HL-60 (cell line): ENCODE results near the gene SLC2A2.

ENCODE experiments used
- DNase-seq, 2 experiments: peaks; one replicate each; pipeline ENCODE4 v3.0.0-alpha.2; 2010 to 2020; ENCODE audit warnings: low read depth in 1 of 2, low spot score in 1 of 2
- H3K27ac ChIP-seq: fragments of 250-450 bp; sonication (Bioruptor Pico); replicated peaks from 2 replicates; pipeline ENCODE4 v1.5.1; 2020; ENCODE audit warnings: mild to moderate bottlenecking, moderate library complexity
- H3K27me3 ChIP-seq: fragments of 250-450 bp; sonication (Bioruptor Pico); 2 replicates; pipeline ENCODE4 v1.5.1; 2021; ENCODE audit warnings: mild to moderate bottlenecking, moderate library complexity; ENCODE audit not compliant: insufficient read depth, poor library complexity, severe bottlenecking
- H3K4me3 ChIP-seq: replicated peaks from 2 replicates; pipeline ENCODE4 v1.5.1; 2011; ENCODE audit warnings: mild to moderate bottlenecking, control low read depth, low read length; ENCODE audit not compliant: insufficient read depth
- GABPA ChIP-seq: IDR thresholded peaks from 2 replicates; pipeline ENCODE4 v1.6.1; 2012; ENCODE audit warnings: low read depth
- POLR2AphosphoS5 ChIP-seq: IDR thresholded peaks from 2 replicates; pipeline ENCODE4 v1.6.1; 2012; ENCODE audit warnings: low read depth
- REST ChIP-seq: IDR thresholded peaks from 2 replicates; pipeline ENCODE4 v1.6.1; 2012; ENCODE audit warnings: low read depth; ENCODE audit not compliant: insufficient replicate concordance
- SPI1 ChIP-seq: IDR thresholded peaks from 2 replicates; pipeline ENCODE4 v1.6.1; 2012; ENCODE audit warnings: low read depth, mild to moderate bottlenecking, borderline replicate concordance
- TF ChIP-seq, protein P1 (sequence below): IDR thresholded peaks from one replicate; pipeline ENCODE4 v1.5.1; 2011; ENCODE audit warnings: low read length, control low read depth, inconsistent platforms; ENCODE audit not compliant: insufficient read depth

The SLC2A2 gene

DNA sequence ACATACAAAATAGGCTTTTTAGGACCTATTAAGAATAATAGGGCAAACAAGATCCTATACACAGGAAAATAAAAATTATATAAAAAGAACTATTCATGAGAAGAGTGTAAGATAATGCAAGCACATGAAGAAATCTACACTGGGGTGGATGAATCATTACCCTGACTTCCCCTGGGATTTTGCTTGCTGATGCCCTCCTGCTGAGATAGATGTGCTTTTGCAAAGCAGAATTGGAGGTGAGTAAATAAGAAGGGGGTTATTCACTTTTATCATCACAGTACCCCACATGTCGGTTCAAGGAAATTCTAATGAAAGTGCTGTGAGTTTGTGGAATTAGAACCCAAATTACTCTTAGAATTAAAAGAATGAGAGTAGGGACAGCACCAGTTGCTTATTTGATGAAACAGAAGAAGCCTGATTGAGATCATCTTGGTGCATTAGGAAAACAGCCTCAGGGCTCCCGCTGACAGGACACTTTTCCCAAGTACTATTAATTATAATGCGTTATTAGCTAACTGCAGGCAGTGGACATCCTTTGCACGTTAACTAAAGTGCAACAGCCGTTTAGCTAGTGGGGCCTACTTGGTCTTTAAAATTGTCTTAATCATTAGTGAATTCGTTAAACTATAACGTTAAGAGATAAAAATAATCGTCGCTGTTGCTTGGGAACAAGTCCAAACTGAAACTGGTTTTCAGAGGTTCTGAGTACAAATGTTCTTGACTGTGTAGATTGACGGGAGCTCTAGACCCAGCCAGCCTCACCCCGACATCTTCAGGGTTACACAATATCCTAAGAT is 48.4 kb downstream of the SLC2A2 start:
- no peak overlapping the region for H3K27ac ChIP-seq
- H3K4me3 ChIP-seq: no peak overlapping the region
- no peak for DNase-seq
- H3K27me3 ChIP-seq: no peaks in the 10 kb centered on the region
- TF ChIP-seq, protein P1, sequence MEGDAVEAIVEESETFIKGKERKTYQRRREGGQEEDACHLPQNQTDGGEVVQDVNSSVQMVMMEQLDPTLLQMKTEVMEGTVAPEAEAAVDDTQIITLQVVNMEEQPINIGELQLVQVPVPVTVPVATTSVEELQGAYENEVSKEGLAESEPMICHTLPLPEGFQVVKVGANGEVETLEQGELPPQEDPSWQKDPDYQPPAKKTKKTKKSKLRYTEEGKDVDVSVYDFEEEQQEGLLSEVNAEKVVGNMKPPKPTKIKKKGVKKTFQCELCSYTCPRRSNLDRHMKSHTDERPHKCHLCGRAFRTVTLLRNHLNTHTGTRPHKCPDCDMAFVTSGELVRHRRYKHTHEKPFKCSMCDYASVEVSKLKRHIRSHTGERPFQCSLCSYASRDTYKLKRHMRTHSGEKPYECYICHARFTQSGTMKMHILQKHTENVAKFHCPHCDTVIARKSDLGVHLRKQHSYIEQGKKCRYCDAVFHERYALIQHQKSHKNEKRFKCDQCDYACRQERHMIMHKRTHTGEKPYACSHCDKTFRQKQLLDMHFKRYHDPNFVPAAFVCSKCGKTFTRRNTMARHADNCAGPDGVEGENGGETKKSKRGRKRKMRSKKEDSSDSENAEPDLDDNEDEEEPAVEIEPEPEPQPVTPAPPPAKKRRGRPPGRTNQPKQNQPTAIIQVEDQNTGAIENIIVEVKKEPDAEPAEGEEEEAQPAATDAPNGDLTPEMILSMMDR: no peak
- TF ChIP-seq GABPA: no peak
- no peak for TF ChIP-seq POLR2AphosphoS5
- no peak for TF ChIP-seq REST
- TF ChIP-seq SPI1: no peak

DNA sequence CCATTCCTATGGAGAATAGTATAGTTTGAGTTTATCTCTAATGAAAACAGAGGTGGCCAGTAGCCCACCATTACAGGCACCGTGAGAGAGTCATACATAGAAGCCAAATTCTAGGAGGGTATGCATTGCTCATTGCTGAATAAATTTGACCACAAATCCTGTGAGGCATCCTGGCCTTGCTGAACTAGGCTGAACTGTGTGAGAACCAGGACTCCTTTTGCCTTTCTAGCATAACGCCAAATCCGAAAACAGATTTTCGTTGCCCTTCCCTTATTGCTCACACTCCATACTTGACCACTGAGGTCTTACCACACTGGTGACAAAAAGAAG is 50.4 kb downstream of the SLC2A2 start:
- TF ChIP-seq, protein P1: no peak
- TF ChIP-seq GABPA (no peak), POLR2AphosphoS5 (no peak), SPI1 (no peak), REST (no peak)
- Histone ChIP-seq H3K27me3 (no peaks in the 10 kb centered on the region), H3K4me3 (no peak overlapping the region), H3K27ac (no peak overlapping the region)
- no peak for DNase-seq

GRCh38 chr3:170975283-170976189 is 51.0 kb downstream of the SLC2A2 start:
- no peak for DNase-seq
- no peak overlapping the region for H3K27ac ChIP-seq
- no peaks in the 10 kb centered on the region for H3K27me3 ChIP-seq
- TF ChIP-seq SPI1 (no peak), REST (no peak), GABPA (no peak), POLR2AphosphoS5 (no peak)
- TF ChIP-seq, protein P1: no peak
- no peak overlapping the region for H3K4me3 ChIP-seq
